Endothelial cell of umbilical vein (primary cell): ENCODE data around the gene MDH2. TPM values are rescaled to one million over a fixed set of nuclear protein-coding genes. Genes with fewer than 3 reads are reported as not detected.

Source experiments
- BruUV-seq: library from RNA; stranded (reverse); fragments of 400-500 nt; replicated peaks from 2 replicates; lab custom pipeline; 2021; lab: Mats Ljungman, UMichigan
- CTCF ChIA-PET: fragments of 300-600, 350-600 bp; sonication (Branson Sonifier 250); formaldehyde crosslinking; loops from one replicate; lab custom pipeline; 2021; ENCODE audit warnings: antibody characterized with exemption, inconsistent platforms; lab: Charles Lee
- POLR2A ChIA-PET: fragments of 300-600, 350-600 bp; sonication (Branson Sonifier 250); formaldehyde crosslinking; loops from one replicate; lab custom pipeline; 2021; ENCODE audit warnings: antibody characterized with exemption, inconsistent platforms; lab: Charles Lee
- DNase-seq: peaks from one replicate; pipeline ENCODE4 v3.0.0-alpha.2; 2011; ENCODE audit warnings: low read depth, low spot score
- FAIRE-seq: peaks from 2 replicates; lab custom pipeline; 2011; peaks lifted over from hg19 to GRCh38; lab: Jason Lieb, UNC
- H2AFZ ChIP-seq: 2 replicates; pipeline ENCODE4 v1.6.0; 2012; ENCODE audit warnings: low read depth, low read length, control low read depth, inconsistent platforms
- H3K27ac ChIP-seq: 2 replicates; pipeline ENCODE4 v1.5.1; 2011; ENCODE audit warnings: low read depth, mild to moderate bottlenecking, control low read depth, low read length, moderate library complexity; ENCODE audit not compliant: insufficient read depth
- H3K27me3 ChIP-seq, 2 experiments: 2 replicates each; pipeline versions ENCODE4 v1.6.0 to v1.6.1; 2011; ENCODE audit warnings: low read length in 2 of 2, mixed read lengths in 1 of 2; ENCODE audit not compliant: control insufficient read depth in 2 of 2, insufficient read depth in 2 of 2
- H3K36me3 ChIP-seq, 2 experiments: 2 replicates in 1 of 2; 3 replicates in 1 of 2; pipeline ENCODE4 v1.5.1; 2011; ENCODE audit warnings: low read length in 2 of 2, mild to moderate bottlenecking in 1 of 2, moderate library complexity in 1 of 2; ENCODE audit not compliant: control insufficient read depth in 2 of 2, insufficient read depth in 2 of 2; ENCODE audit errors: extremely low read depth in 1 of 2
- H3K4me1 ChIP-seq: 3 replicates; pipeline ENCODE4 v1.5.1; 2011; ENCODE audit warnings: mild to moderate bottlenecking, low read length; ENCODE audit not compliant: control insufficient read depth, insufficient read depth; ENCODE audit errors: extremely low read depth
- H3K4me2 ChIP-seq: 2 replicates; pipeline ENCODE4 v1.6.1; 2011; ENCODE audit warnings: low read length, control low read depth, mixed read lengths; ENCODE audit not compliant: insufficient read depth
- H3K4me3 ChIP-seq, 3 experiments: fragments of 200-600 bp in 1 of 3; sonication (generic), shearing (Covaris generic) in 1 of 3; replicated peaks in 1 of 3; 2 replicates each; pipeline ENCODE4 v1.5.1; 2011 to 2016; ENCODE audit warnings: control low read depth in 3 of 3, low read length in 3 of 3, mild to moderate bottlenecking in 2 of 3, inconsistent platforms in 1 of 3, low read depth in 1 of 3, moderate library complexity in 1 of 3; ENCODE audit not compliant: insufficient read depth in 1 of 3
- H3K79me2 ChIP-seq: 2 replicates; pipeline ENCODE4 v1.6.0; 2012; ENCODE audit warnings: low read length, inconsistent platforms; ENCODE audit not compliant: control insufficient read depth, insufficient read depth
- H3K9ac ChIP-seq: replicated peaks from 2 replicates; pipeline ENCODE3; 2011; ENCODE audit warnings: low read length, control low read depth; ENCODE audit not compliant: insufficient read depth; ENCODE audit errors: extremely low read depth
- H3K9me1 ChIP-seq: replicated peaks from 3 replicates; pipeline ENCODE4 v1.6.0; 2011; ENCODE audit warnings: mild to moderate bottlenecking, low read length; ENCODE audit not compliant: control insufficient read depth, insufficient read depth; ENCODE audit errors: extremely low read depth
- H3K9me3 ChIP-seq: replicated peaks from 2 replicates; pipeline ENCODE4 v1.5.1; 2012; ENCODE audit warnings: low read length, inconsistent platforms; ENCODE audit not compliant: control insufficient read depth, insufficient read depth
- H4K20me1 ChIP-seq: replicated peaks from 2 replicates; pipeline ENCODE3; 2011; ENCODE audit warnings: mild to moderate bottlenecking, low read length; ENCODE audit not compliant: control insufficient read depth, insufficient read depth; ENCODE audit errors: extremely low read depth
- CTCF ChIP-seq, 2 donors: IDR thresholded peaks; 1 replicate in 1 of 2; 2 replicates in 1 of 2; pipeline ENCODE4 v1.5.1; 2011; ENCODE audit warnings: low read length in 2 of 2, mild to moderate bottlenecking in 2 of 2, moderate library complexity in 2 of 2, control low read depth in 1 of 2, inconsistent platforms in 1 of 2, low read depth in 1 of 2; ENCODE audit not compliant: insufficient read depth in 1 of 2; ENCODE audit errors: extremely low read depth in 1 of 2
- EZH2 ChIP-seq: IDR thresholded peaks from 2 replicates; pipeline ENCODE4 v1.6.1; 2012; ENCODE audit warnings: borderline replicate concordance, low read depth, mild to moderate bottlenecking, moderate library complexity, low read length, inconsistent platforms; ENCODE audit not compliant: severe bottlenecking
- FOS ChIP-seq: IDR thresholded peaks from 2 replicates; pipeline ENCODE4 v1.6.1; 2011; ENCODE audit warnings: mild to moderate bottlenecking, low read length, moderate library complexity, borderline replicate concordance; ENCODE audit not compliant: insufficient read depth
- GATA2 ChIP-seq: IDR thresholded peaks from 2 replicates; pipeline ENCODE4 v1.7.0; 2011; ENCODE audit warnings: low read depth, mild to moderate bottlenecking, moderate library complexity, mixed read lengths, low read length; ENCODE audit not compliant: insufficient read length, insufficient read depth
- JUN ChIP-seq: IDR thresholded peaks from 2 replicates; pipeline ENCODE4 v1.6.1; 2011; ENCODE audit warnings: borderline replicate concordance, low read depth; ENCODE audit not compliant: insufficient read length, insufficient read depth
- MAX ChIP-seq: IDR thresholded peaks from 2 replicates; pipeline ENCODE4 v1.6.1; 2011; ENCODE audit not compliant: insufficient read depth, insufficient read length
- MYC ChIP-seq: IDR thresholded peaks from one replicate; pipeline ENCODE4 v1.6.1; 2011; ENCODE audit warnings: mild to moderate bottlenecking, low read depth, low read length
- POLR2A ChIP-seq: IDR thresholded peaks from 2 replicates; pipeline ENCODE4 v1.6.1; 2012; ENCODE audit warnings: low read depth, mild to moderate bottlenecking, control low read depth, low read length
- POLR2AphosphoS5 ChIP-seq: IDR thresholded peaks from 2 replicates; pipeline ENCODE4 v1.6.1; 2012; ENCODE audit warnings: low read depth, mild to moderate bottlenecking, control low read depth, low read length, moderate library complexity; ENCODE audit not compliant: insufficient read depth
- dilution Hi-C: fragments of 300-500 bp; cut with MboI; formaldehyde crosslinking; loops from one replicate; pipeline ENCODE4 v1.15.0; 2019; ENCODE audit warnings: low sequenced_read_pairs; ENCODE audit not compliant: extremely low pct_ligation_motif_present
- intact Hi-C: fragments of 100-400 bp; cut with micrococcal nuclease; formaldehyde crosslinking; loops from one replicate; pipeline ENCODE4 v1.10.0; 2022
- polyA plus RNA-seq, 4 experiments: library from polyadenylated mRNA; depleted of rRNA in 3 of 4; stranded (reverse) in 3 of 4; unstranded in 1 of 4; fragments of >200 nt; gene quantifications; 2 replicates each; pipeline versions ENCODE4 v1.2.1 to v1.2.3, GENCODE V29; 2011 to 2012; ENCODE audit warnings: missing spikeins in 1 of 4
- total RNA-seq: library from RNA; stranded (reverse); gene quantifications from 2 replicates; pipeline ENCODE4 v1.2.3, GENCODE V29; 2021

The MDH2 gene
- total and polyA plus RNA-seq, 2 donors (not counting 3 experiments of a cell fraction or from before 2014, with no cell fraction given), result 123 to 175 TPM

GRCh38 chr7:76106893-76107292 is 59.0 kb downstream of the MDH2 start:
- Histone ChIP-seq H3K9me3 (no peaks in the 10 kb centered on the region), H3K9me1 (no peaks in the 10 kb centered on the region), H3K4me1 (peaks cover 5% of the 10 kb centered on the region), H3K27ac (no peak overlapping the region), H3K27me3 (no peaks in the 10 kb centered on the region), H4K20me1 (no peaks in the 10 kb centered on the region), H3K4me3 (no peak overlapping the region), H3K4me2 (no peak overlapping the region), H3K9ac (no peak overlapping the region), H3K36me3 (no peaks in the 10 kb centered on the region), H3K79me2 (no peaks in the 10 kb centered on the region), H2AFZ (no peak overlapping the region)
- no peak for FAIRE-seq
- DNase-seq, result no peak
- POLR2A ChIA-PET, result no interaction called here
- BruUV-seq, result no TSS peak
- CTCF ChIA-PET, result no interaction called here
- intact Hi-C loops, result no loop called here
- TF ChIP-seq EZH2, result no peak
- no peak for TF ChIP-seq FOS
- TF ChIP-seq GATA2, result no peak
- no peak for TF ChIP-seq MAX
- TF ChIP-seq MYC, result no peak
- no peak for TF ChIP-seq POLR2AphosphoS5
- TF ChIP-seq CTCF (IDR thresholded peaks at IDR 0.05; ENCODE audit: extremely low read depth in 1 of 2, insufficient read depth in 1 of 2, low read depth in 1 of 2, low read length in 2 of 2), result no peak
- no peak for TF ChIP-seq POLR2A
- no peak for TF ChIP-seq JUN
- dilution Hi-C loops, result no loop called here
